HUES48 (cell line): Measurements from ENCODE around the gene MAJIN.

Experiments
- H3K27ac ChIP-seq: one replicate; pipeline ENCODE4 v1.7.0; 2013; ENCODE audit warnings: low read depth, low read length, inconsistent platforms
- H3K27me3 ChIP-seq: 2 replicates; pipeline ENCODE4 v1.6.1; 2013; ENCODE audit warnings: mild to moderate bottlenecking, low read length; ENCODE audit not compliant: control insufficient read depth, insufficient read depth
- H3K36me3 ChIP-seq: 2 replicates; pipeline ENCODE4 v1.6.1; 2013; ENCODE audit warnings: low read length; ENCODE audit not compliant: control insufficient read depth, insufficient read depth
- H3K4me1 ChIP-seq: 2 replicates; pipeline ENCODE4 v1.6.1; 2013; ENCODE audit warnings: mild to moderate bottlenecking, low read length; ENCODE audit not compliant: control insufficient read depth, insufficient read depth
- H3K4me3 ChIP-seq: 2 replicates; pipeline ENCODE4 v1.5.1; 2013; ENCODE audit warnings: mild to moderate bottlenecking, low read depth, low read length
- H3K9ac ChIP-seq: 2 replicates; pipeline ENCODE4 v1.6.1; 2013; ENCODE audit warnings: mild to moderate bottlenecking, low read depth, low read length, moderate library complexity
- H3K9me3 ChIP-seq: 2 replicates; pipeline ENCODE4 v1.6.1; 2013; ENCODE audit warnings: low read length; ENCODE audit not compliant: control insufficient read depth, insufficient read depth

MAJIN gene

GRCh38 chr11:64890522-64890939 is 81.4 kb downstream of the MAJIN start:
- Histone ChIP-seq H3K27ac (no peak overlapping the region), H3K27me3 (no peaks in the 10 kb centered on the region), H3K9me3 (no peaks in the 10 kb centered on the region), H3K4me3 (no peak overlapping the region), H3K36me3 (0 out of 2 replicates have a peak, but pooled peaks cover 6% of the 10 kb centered on the region), H3K4me1 (peaks cover 9% of the 10 kb centered on the region; the same call in 1 of the 2 replicates), H3K9ac (no peak overlapping the region)

- H3K9ac ChIP-seq: no peak overlapping the region
- no peaks in the 10 kb centered on the region for H3K27me3 ChIP-seq
- H3K4me1 ChIP-seq: peaks cover 9% of the 10 kb centered on the region; the same call in 1 of the 2 replicates
- no peaks in the 10 kb centered on the region for H3K9me3 ChIP-seq
- peak overlapping the region; percentile 66 for H3K27ac ChIP-seq
- no peaks in the 10 kb centered on the region for H3K36me3 ChIP-seq
- H3K4me3 ChIP-seq: no peak overlapping the region
These were observed 83.0 kb downstream of the MAJIN start for GRCh38 chr11:64888729-64889511.

GRCh38 chr11:64888406-64888728 is 83.5 kb downstream of the MAJIN start:
- peak overlapping the region; percentile 66 for H3K27ac ChIP-seq
- H3K9ac ChIP-seq: no peak overlapping the region
- H3K9me3 ChIP-seq: no peaks in the 10 kb centered on the region
- no peaks in the 10 kb centered on the region for H3K27me3 ChIP-seq
- H3K36me3 ChIP-seq: no peaks in the 10 kb centered on the region
- H3K4me3 ChIP-seq: peak overlapping the region; percentile 36; the same call in 1 of the 2 replicates
- H3K4me1 ChIP-seq: peaks cover 9% of the 10 kb centered on the region; the same call in 1 of the 2 replicates
